Neuronal stem cell (in vitro differentiated cells): ENCODE results near the gene CSNK1A1L.
"Not testable (repeated sequence)": the region's sequence is repeated elsewhere in the genome, so short reads cannot be mapped to it uniquely, and the experiment has no call there.

Experiments used
- DNase-seq: peaks from one replicate; pipeline ENCODE4 v3.0.0-alpha.2; 2013; ENCODE audit warnings: low spot score
- H2AFZ ChIP-seq: one replicate; pipeline ENCODE4 v1.6.1; 2013; ENCODE audit warnings: mild to moderate bottlenecking, low read length, inconsistent platforms
- H2AK5ac ChIP-seq: 2 replicates; pipeline ENCODE4 v1.6.1; 2013; ENCODE audit warnings: low read depth, mild to moderate bottlenecking, inconsistent platforms, low read length, moderate library complexity, mixed read lengths
- H2BK120ac ChIP-seq: 2 replicates; pipeline ENCODE4 v1.6.1; 2013; ENCODE audit warnings: low read depth, mild to moderate bottlenecking, inconsistent platforms, low read length, moderate library complexity, mixed read lengths
- H2BK12ac ChIP-seq: one replicate; pipeline ENCODE4 v1.6.1; 2013; ENCODE audit warnings: low read length, inconsistent platforms
- H2BK15ac ChIP-seq: 2 replicates; pipeline ENCODE4 v1.6.1; 2013; ENCODE audit warnings: mild to moderate bottlenecking, low read length, inconsistent platforms, mixed read lengths
- H2BK5ac ChIP-seq: one replicate; pipeline ENCODE4 v1.6.1; 2013; ENCODE audit warnings: inconsistent platforms, mild to moderate bottlenecking, low read length, moderate library complexity
- H3K14ac ChIP-seq: one replicate; pipeline ENCODE4 v1.6.1; 2013; ENCODE audit warnings: low read length, inconsistent platforms
- H3K18ac ChIP-seq: 2 replicates; pipeline ENCODE4 v1.6.1; 2013; ENCODE audit warnings: low read length, inconsistent platforms
- H3K23ac ChIP-seq: 2 replicates; pipeline ENCODE4 v1.6.1; 2013; ENCODE audit warnings: low read depth, mild to moderate bottlenecking, mixed read lengths, low read length, inconsistent platforms; ENCODE audit not compliant: poor library complexity
- H3K27ac ChIP-seq: replicated peaks from 3 replicates; pipeline ENCODE4 v1.5.1; 2013; ENCODE audit warnings: low read length, inconsistent platforms
- H3K27me3 ChIP-seq, 3 experiments: 2 replicates each; pipeline ENCODE4 v1.6.1; 2013; ENCODE audit warnings: low read length in 3 of 3, mild to moderate bottlenecking in 2 of 3, inconsistent platforms in 1 of 3, low read depth in 1 of 3, mixed read lengths in 1 of 3, moderate library complexity in 1 of 3; ENCODE audit not compliant: control insufficient read depth in 3 of 3, insufficient read depth in 3 of 3
- H3K36me3 ChIP-seq, 2 donors: replicated peaks in 1 of 2; 2 replicates each; pipeline ENCODE4 v1.6.1; 2013; ENCODE audit warnings: low read length in 2 of 2; ENCODE audit not compliant: control insufficient read depth in 2 of 2, insufficient read depth in 2 of 2
- H3K4ac ChIP-seq: 2 replicates; pipeline ENCODE4 v1.6.1; 2013; ENCODE audit warnings: inconsistent platforms, mild to moderate bottlenecking, low read length, moderate library complexity
- H3K4me1 ChIP-seq, 2 donors: 1 replicate in 1 of 2; 2 replicates in 1 of 2; pipeline ENCODE4 v1.6.1; 2013; ENCODE audit warnings: low read length in 2 of 2, low read depth in 1 of 2; ENCODE audit not compliant: control insufficient read depth in 2 of 2, insufficient read depth in 1 of 2
- H3K4me2 ChIP-seq: one replicate; pipeline ENCODE4 v1.6.1; 2013; ENCODE audit warnings: mild to moderate bottlenecking, low read length, inconsistent platforms; ENCODE audit not compliant: insufficient read depth, poor library complexity, severe bottlenecking
- H3K4me3 ChIP-seq, 2 donors: 2 replicates each; pipeline ENCODE4 v1.5.1; 2013; ENCODE audit warnings: low read length in 2 of 2, mild to moderate bottlenecking in 2 of 2, inconsistent platforms in 1 of 2, moderate library complexity in 1 of 2
- H3K79me1 ChIP-seq: one replicate; pipeline ENCODE4 v1.6.1; 2013; ENCODE audit warnings: low read depth, mild to moderate bottlenecking, inconsistent platforms, low read length, moderate library complexity
- H3K9ac ChIP-seq: one replicate; pipeline ENCODE4 v1.6.1; 2013; ENCODE audit warnings: mild to moderate bottlenecking, low read depth, low read length, inconsistent platforms; ENCODE audit not compliant: poor library complexity
- H3K9me3 ChIP-seq, 2 donors: replicated peaks in 1 of 2; 2 replicates each; pipeline versions ENCODE3 to v1.6.1; 2013; ENCODE audit warnings: low read length in 2 of 2, mild to moderate bottlenecking in 2 of 2, inconsistent platforms in 1 of 2, low read depth in 1 of 2, mixed read lengths in 1 of 2, moderate library complexity in 1 of 2; ENCODE audit not compliant: control insufficient read depth in 2 of 2, insufficient read depth in 1 of 2
- H4K8ac ChIP-seq: one replicate; pipeline ENCODE4 v1.6.1; 2013; ENCODE audit warnings: low read depth, mild to moderate bottlenecking, inconsistent platforms, low read length, moderate library complexity
- H4K91ac ChIP-seq: one replicate; pipeline ENCODE4 v1.6.1; 2013; ENCODE audit warnings: low read length, low read depth, mild to moderate bottlenecking, inconsistent platforms; ENCODE audit not compliant: poor library complexity
- WGBS, 2 donors: extraction: QIAGEN DNeasy Blood & Tissue Kit; methylation state at CpG; one replicate each; pipeline ENCODE4 v1.1.7; 2013; ENCODE audit warnings: missing lambda C conversion rate in 2 of 2, mixed read lengths in 1 of 2; ENCODE audit not compliant: insufficient read length in 2 of 2, insufficient replicate concordance in 1 of 2; ENCODE audit errors: extremely low coverage in 2 of 2; 5-methylcytosine and 5-hydroxymethylcytosine counted together

Gene CSNK1A1L

DNA sequence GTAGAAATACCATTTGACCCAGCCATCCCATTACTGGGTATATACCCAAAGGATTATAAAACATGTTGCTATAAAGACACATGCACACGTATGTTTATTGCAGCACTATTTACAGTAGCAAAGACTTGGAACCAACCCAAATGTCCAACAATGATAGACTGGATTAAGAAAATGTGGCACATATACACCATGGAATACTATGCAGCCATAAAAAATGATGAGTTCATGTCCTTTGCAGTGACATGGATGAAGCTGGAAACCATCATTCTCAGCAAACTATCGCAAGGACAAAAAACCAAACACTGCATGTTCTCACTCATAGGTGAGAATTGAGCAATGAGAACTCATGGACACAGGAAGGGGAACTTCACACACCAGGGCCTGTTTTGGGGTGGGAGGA is 49.2 kb downstream of the CSNK1A1L start:
- not testable (repeated sequence) for H3K4ac ChIP-seq
- no CpG with 5 or more reads among the region's 2 CpGs for WGBS, 2 donors

More for the DNA sequence above, 49.2 kb downstream of the CSNK1A1L start:
- H2BK15ac ChIP-seq, H2AK5ac ChIP-seq, H3K14ac ChIP-seq, H3K79me1 ChIP-seq, H3K9ac ChIP-seq, H3K4me2 ChIP-seq, H3K4me3 ChIP-seq, H2AFZ ChIP-seq, H2BK120ac ChIP-seq, H3K27ac ChIP-seq, H4K8ac ChIP-seq, H3K4me1 ChIP-seq, H3K27me3 ChIP-seq, H4K91ac ChIP-seq, DNase-seq, H3K9me3 ChIP-seq, H2BK5ac ChIP-seq, H2BK12ac ChIP-seq, H3K18ac ChIP-seq, H3K23ac ChIP-seq: not testable (repeated sequence)
- H3K36me3 ChIP-seq, result peaks cover 4 to 26% of the 10 kb centered on the region in 2 donors
